Stimulated activated naive B cell treated with anti-CD40 and anti-IgM and Interleukin-4, amounts not matched to agents 10 μg/mL and 1 μg/mL and 100 μg/mL, for 72 hours (primary cell): ENCODE results near the gene MEFV.
A peak's percentile ranks its signal among the peaks of the same experiment; 100 is the strongest.
"Not testable (repeated sequence)": the region's sequence is repeated elsewhere in the genome, so short reads cannot be mapped to it uniquely, and the experiment has no call there.

ENCODE experiments used
- ATAC-seq, 2 donors: fragments of 150-1000 bp; cut with Tn5 transposase; replicated peaks; 2 replicates each; pipeline ENCODE4 v1.10.0; 2021; ENCODE audit warnings: moderate library complexity in 1 of 2
- DNase-seq: peaks from one replicate; pipeline ENCODE4 v3.0.0; 2021
- H3K27ac Mint-ChIP-seq: one replicate; pipeline ENCODE4 v1.8.0; 2022; ENCODE audit warnings: mild to moderate bottlenecking, mixed read lengths
- H3K27me3 Mint-ChIP-seq, 2 donors: one replicate each; pipeline ENCODE4 v1.8.0; 2022; ENCODE audit warnings: mixed read lengths in 2 of 2
- H3K36me3 Mint-ChIP-seq, 2 donors: one replicate each; pipeline ENCODE4 v1.8.0; 2022; ENCODE audit warnings: mixed read lengths in 2 of 2, mild to moderate bottlenecking in 1 of 2
- H3K4me1 Mint-ChIP-seq, 2 donors: one replicate each; pipeline ENCODE4 v1.8.0; 2022; ENCODE audit warnings: mixed read lengths in 2 of 2, mild to moderate bottlenecking in 1 of 2
- H3K4me3 Mint-ChIP-seq, 2 donors: one replicate each; pipeline ENCODE4 v1.8.0; 2022; ENCODE audit warnings: mild to moderate bottlenecking in 2 of 2, mixed read lengths in 2 of 2, moderate library complexity in 1 of 2
- H3K9me3 Mint-ChIP-seq, 2 donors: one replicate each; pipeline ENCODE4 v1.8.0; 2022; ENCODE audit warnings: mixed read lengths in 2 of 2, mild to moderate bottlenecking in 1 of 2

The MEFV gene

DNA sequence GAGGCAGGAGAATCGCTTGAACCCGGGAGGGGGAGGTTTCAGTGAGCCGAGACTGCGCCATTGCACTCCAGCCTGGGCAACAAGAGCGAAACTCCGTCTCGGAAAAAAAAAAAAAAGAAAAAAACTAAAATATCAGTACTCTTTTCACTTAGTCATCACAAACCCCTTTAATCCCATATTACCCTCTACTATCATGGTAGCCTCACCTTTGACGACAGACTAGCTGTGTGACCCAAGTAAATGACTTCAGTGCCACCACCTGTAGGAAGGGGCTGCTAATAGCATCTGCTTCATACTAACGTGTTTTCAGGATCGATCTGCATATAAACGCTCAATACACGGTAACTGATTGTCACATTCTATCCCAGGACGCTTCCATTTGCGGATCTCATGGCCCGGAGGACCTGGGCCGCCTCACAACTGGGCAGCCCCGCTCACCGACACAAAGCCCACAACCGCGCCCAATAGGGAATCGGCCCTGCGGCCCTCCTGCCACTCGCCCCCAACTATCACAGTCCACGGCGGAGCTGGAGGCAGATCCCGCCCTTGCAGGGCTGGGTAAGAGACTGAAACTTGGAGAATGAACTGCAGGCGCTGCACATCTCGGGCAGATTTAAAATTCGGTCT, 25.8 kb upstream of the MEFV start:
- DNase-seq (no peak), ATAC-seq (peak; percentile 52 to 54)
- H3K27me3 Mint-ChIP-seq, result no peaks in the 10 kb centered on the region
- H3K4me3 Mint-ChIP-seq, result peak overlapping the region; percentile 95 to 98
- peak overlapping the region; percentile 99 for H3K27ac Mint-ChIP-seq
- no peaks in the 10 kb centered on the region for H3K9me3 Mint-ChIP-seq
- peaks cover 29 to 36% of the 10 kb centered on the region in 2 donors for H3K36me3 Mint-ChIP-seq
- H3K4me1 Mint-ChIP-seq, result peaks cover 10 to 39% of the 10 kb centered on the region in 2 donors

DNA sequence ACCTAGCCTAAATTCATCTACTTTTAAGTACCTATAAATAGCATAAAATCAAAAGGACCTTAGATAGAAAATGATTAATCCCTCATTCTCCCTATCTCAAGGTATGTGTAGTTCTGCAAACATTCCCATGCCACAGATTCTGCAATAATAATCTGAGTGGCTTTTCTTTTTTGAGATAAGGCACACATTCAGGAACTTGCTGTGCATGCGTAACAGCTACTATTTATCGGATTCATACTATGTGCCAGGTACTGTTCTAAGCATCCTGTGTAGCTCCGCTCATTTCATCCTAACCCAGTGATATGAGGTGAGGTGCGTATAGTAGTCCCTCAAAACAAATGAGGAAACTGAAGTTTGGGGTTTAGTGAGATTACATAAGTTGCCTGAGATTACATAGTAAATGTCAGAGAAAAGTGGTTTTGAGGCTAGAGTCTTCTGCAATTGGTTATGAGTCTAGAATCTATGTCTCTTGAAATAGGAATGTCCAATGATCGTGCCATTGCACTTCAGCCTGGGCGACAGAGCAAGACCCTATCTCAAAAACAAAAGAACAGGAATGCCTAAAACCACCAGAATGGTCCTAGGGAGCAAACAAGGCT, 24.9 kb upstream of the MEFV start:
- H3K36me3 Mint-ChIP-seq, result peaks cover 22 to 30% of the 10 kb centered on the region in 2 donors
- no peak overlapping the region for H3K27ac Mint-ChIP-seq
- peak overlapping the region; percentile 95 to 98 for H3K4me3 Mint-ChIP-seq
- DNase-seq, result no peak
- H3K9me3 Mint-ChIP-seq, result no peaks in the 10 kb centered on the region
- H3K4me1 Mint-ChIP-seq, result peaks cover 10 to 34% of the 10 kb centered on the region in 2 donors
- no peaks in the 10 kb centered on the region for H3K27me3 Mint-ChIP-seq
- no peak for ATAC-seq

DNA sequence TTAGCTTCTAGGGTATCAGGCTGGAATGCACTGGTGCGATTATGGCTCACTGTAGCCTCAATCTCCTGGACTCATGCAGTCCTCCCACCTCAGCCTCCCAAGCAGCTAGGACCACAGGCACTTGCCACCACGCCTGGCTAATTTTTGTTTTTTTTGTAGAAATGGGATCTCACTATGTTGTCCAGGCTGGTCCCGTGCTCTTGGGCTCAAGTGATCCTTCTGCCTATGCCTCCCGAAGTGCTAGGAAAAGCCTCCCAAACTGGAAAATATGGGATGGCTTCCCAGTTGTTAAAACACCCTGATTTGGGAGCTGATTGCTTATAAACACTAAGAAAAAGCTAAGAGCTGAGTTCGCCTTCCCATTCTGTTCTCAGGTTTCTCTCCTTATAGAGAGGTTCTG, 20.2 kb upstream of the MEFV start:
- Mint-ChIP-seq H3K9me3 (no peaks in the 10 kb centered on the region), H3K4me3 (no peak overlapping the region), H3K4me1 (no peaks in the 10 kb centered on the region), H3K36me3 (no peaks in the 10 kb centered on the region), H3K27me3 (no peaks in the 10 kb centered on the region), H3K27ac (no peak overlapping the region)
- ATAC-seq (no peak), DNase-seq (no peak)

DNA sequence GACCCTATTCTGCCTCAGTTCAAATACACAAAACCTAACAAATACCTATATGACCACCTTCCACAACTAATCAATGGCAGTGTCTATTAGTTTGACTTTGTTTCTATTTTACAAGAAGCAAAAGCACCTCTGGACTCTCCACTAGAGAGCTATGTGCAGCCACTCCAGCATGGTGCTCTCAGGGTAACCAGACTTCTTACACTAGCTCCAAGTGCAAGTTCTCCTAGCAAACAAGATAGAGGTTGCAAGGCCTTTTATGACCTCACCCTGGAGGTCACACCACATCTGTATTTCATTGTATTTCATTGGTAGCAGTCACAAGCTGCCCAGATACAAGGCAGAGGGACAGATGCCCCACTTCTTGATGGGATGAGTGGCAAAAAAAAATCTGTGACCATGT, 18.5 kb upstream of the MEFV start:
- Mint-ChIP-seq H3K27ac (no peak overlapping the region), H3K27me3 (no peaks in the 10 kb centered on the region), H3K4me3 (no peak overlapping the region), H3K4me1 (no peaks in the 10 kb centered on the region), H3K9me3 (no peaks in the 10 kb centered on the region), H3K36me3 (peaks cover 0 to 2% of the 10 kb centered on the region in 2 donors)
- ATAC-seq, result no peak
- DNase-seq, result no peak

DNA sequence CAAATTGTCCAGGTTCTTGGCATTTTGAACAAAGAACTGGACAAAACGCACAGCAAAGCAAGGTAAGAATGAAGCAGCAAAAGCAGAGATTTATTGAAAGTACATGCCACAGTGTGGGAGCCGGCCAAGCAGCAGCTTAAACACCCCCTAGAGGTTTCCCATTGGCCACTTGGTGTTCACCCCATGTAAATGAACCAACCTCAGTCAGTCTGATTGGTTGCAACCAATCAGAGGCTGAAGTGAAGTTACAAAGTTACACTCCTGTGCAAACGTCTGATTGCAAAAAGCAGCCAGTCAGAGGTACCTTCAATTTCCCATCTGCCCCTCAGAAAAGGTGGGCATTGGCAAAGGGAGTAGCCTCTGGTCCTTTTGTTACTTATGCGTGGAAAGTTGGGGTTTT, 18.1 kb upstream of the MEFV start:
- DNase-seq, result no peak
- ATAC-seq, result no peak
- no peaks in the 10 kb centered on the region for H3K9me3 Mint-ChIP-seq
- no peaks in the 10 kb centered on the region for H3K27me3 Mint-ChIP-seq
- no peak overlapping the region for H3K4me3 Mint-ChIP-seq
- peaks cover 0 to 3% of the 10 kb centered on the region in 2 donors for H3K36me3 Mint-ChIP-seq
- no peak overlapping the region for H3K27ac Mint-ChIP-seq
- H3K4me1 Mint-ChIP-seq, result no peaks in the 10 kb centered on the region

DNA sequence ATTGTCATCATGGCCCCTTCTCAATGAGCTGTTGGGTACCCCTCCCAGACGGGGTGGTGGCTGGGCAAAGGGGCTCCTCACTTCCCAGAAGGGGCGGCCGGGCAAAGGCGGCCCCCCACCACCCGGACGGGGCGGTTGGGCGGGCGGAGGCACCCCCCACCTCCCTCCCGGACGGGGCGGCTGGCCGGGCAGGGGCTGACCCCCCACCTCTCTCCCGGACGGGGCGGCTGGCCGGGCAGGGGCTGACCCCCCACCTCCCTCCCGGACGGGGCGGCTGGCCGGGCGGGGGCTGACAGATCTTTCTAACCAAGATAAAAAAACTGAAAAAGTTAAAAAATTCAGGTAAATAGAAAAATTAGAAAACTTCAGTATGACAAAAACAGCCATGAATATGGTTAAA, 14.8 kb upstream of the MEFV start:
- not testable (repeated sequence) for H3K27me3 Mint-ChIP-seq

DNA sequence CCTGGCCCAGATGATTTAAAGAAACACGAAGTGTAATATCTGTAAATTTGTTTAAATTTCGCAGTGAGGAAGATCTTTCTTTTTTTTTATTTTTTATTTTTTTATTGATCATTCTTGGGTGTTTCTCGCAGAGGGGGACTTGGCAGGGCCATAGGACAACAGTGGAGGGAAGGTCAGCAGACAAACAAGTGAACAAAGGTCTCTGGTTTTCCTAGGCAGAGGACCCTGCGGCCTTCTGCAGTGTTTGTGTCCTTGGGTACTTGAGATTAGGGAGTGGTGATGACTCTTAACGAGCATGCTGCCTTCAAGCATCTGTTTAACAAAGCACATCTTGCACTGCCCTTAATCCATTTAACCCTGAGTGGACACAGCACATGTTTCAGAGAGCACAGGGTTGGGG, 14.3 kb upstream of the MEFV start:
- ATAC-seq, H3K4me3 Mint-ChIP-seq, H3K27ac Mint-ChIP-seq, H3K27me3 Mint-ChIP-seq, H3K9me3 Mint-ChIP-seq, DNase-seq, H3K4me1 Mint-ChIP-seq: not testable (repeated sequence)
- peaks cover 20 to 26% of the 10 kb centered on the region in 2 donors for H3K36me3 Mint-ChIP-seq

More for the DNA sequence above, 14.8 kb upstream of the MEFV start:
- not testable (repeated sequence) for H3K27ac Mint-ChIP-seq, DNase-seq, ATAC-seq, H3K9me3 Mint-ChIP-seq, H3K4me1 Mint-ChIP-seq, H3K4me3 Mint-ChIP-seq
- peaks cover 20 to 24% of the 10 kb centered on the region in 2 donors for H3K36me3 Mint-ChIP-seq

DNA sequence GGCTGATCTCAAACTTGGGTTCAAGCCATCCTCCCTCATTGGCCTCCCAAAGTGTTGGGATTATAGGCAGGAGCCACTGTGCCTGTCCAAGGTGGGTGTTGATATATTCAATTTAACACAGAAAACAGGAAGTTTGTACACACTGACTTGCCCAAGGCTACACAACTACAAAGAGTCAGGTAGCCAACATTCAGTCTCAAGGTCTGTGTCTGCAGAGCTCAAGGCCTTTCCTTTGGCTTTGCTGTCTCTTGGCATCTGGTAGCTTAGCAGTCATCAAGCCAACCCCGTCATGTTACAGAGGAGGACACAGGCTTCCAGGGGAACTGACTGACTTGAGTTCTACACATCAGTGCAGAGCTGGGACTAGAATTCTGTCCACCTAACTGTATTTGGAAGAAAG, 11.9 kb upstream of the MEFV start:
- ATAC-seq (no peak), DNase-seq (no peak)
- peaks cover 0 to 3% of the 10 kb centered on the region in 2 donors for H3K9me3 Mint-ChIP-seq
- H3K4me3 Mint-ChIP-seq, result no peak overlapping the region
- H3K27ac Mint-ChIP-seq, result no peak overlapping the region
- H3K36me3 Mint-ChIP-seq, result peaks cover 20 to 26% of the 10 kb centered on the region in 2 donors
- peaks cover 6 to 23% of the 10 kb centered on the region in 2 donors for H3K4me1 Mint-ChIP-seq
- no peaks in the 10 kb centered on the region for H3K27me3 Mint-ChIP-seq

DNA sequence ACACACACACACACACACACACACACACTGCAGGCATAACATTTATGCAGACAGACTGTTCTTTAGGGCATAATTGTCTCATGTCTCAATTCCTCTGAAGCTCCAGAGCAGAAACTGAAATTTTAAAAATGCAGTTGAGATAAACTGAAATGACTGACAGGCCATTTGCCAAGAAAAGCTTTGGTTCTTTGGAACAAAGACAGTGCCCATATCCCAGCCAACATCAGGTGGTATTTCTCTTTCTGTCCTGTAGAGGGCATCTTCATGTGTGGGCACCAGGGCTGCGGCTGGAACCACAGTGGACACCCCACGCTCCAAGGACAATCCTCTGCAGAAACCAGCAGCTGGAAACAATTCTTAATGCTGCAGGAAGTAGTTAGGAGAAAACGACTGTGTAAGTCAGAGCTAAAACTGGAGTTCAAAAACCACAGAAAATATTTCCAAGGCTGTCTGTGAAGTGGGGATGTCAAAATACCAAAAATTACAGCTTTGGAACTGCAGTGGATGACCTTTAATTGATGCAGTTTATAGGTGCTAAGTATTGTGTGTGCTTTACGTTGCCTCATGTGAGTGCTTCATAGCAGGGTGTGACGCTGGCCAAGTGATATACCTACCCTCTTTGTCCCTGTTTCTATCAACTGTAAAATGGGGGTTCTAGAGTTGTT, 10.6 kb upstream of the MEFV start:
- peaks cover 12 to 31% of the 10 kb centered on the region in 2 donors for H3K4me1 Mint-ChIP-seq
- ATAC-seq, result no peak
- H3K4me3 Mint-ChIP-seq, result no peak overlapping the region
- DNase-seq, result no peak
- no peak overlapping the region for H3K27ac Mint-ChIP-seq
- peaks cover 20 to 28% of the 10 kb centered on the region in 2 donors for H3K36me3 Mint-ChIP-seq
- H3K27me3 Mint-ChIP-seq, result no peaks in the 10 kb centered on the region
- H3K9me3 Mint-ChIP-seq, result peaks cover 0 to 3% of the 10 kb centered on the region in 2 donors

DNA sequence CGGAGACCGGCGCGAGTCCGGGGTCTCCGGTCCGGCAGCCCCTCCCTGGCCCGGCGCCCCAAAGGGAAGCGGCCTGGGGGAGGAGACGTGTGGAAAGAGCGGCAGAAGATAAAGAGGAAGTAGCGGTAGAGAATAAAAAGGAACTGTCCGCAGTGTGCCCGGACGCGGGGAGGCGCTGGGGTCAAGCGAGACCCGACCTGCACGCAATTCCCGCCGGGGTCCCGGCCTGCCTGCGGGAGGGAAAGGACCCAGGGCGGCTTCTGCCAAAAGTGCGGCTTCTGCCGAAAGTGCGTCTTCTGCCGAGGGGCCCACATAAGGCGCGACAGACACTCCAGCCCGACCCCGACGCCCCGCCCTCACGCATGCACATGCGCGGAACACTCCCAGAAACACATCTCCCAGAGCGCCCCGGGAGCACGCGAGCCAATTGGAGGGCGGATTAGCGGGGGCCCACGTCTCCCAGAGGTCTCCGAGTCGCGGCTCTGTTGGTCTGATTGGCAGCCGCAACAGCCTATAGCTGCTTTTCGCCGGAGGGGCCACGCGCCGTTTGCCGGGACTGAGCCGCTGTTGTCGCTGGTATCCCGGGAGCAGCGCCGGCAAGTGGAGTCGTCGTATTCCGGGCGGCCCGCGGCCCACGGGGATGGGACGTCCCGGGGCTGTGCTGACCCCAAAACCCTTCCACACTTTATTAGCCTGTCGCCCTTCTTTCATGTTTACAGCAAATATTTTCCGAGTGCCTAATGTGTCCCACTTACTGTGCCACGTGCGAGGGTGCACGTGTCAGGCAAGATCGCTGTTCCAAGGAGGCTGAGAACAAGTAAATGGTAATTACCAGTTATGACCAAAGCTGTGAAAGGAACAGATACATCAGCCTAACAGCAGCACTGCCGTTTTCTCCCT, 8.0 kb upstream of the MEFV start:
- Mint-ChIP-seq H3K4me1 (peaks cover 12 to 31% of the 10 kb centered on the region in 2 donors), H3K36me3 (peaks cover 20 to 25% of the 10 kb centered on the region in 2 donors), H3K27me3 (no peaks in the 10 kb centered on the region), H3K27ac (peak overlapping the region; percentile 98), H3K4me3 (peak overlapping the region; percentile 92 to 94), H3K9me3 (peaks cover 0 to 3% of the 10 kb centered on the region in 2 donors)
- ATAC-seq (peak; percentile 87 to 89), DNase-seq (peak; percentile 97)

DNA sequence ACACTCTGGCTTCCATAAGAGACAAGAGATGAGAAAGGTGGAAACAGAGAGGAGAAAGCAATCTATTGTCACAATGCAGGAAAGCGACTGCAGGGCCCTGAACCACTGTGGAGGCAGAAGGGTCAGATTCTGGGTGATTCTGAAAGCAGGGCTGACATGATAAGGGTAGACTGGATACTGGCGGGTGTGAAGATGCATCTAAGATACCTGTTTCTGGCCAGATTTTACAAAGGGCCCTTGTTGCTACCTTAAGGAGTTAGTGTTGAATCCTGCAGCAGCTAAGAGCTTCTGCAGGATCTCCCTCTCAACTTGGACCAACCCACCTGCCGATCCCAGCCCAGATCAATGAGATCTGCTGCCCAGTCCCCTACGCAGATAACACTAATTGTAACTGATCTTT, 6.1 kb upstream of the MEFV start:
- DNase-seq, result no peak
- Mint-ChIP-seq H3K4me3 (peak overlapping the region; percentile 70 to 94), H3K9me3 (no peaks in the 10 kb centered on the region), H3K27ac (peak overlapping the region; percentile 98), H3K4me1 (peaks cover 12 to 31% of the 10 kb centered on the region in 2 donors), H3K27me3 (peaks cover 4 to 7% of the 10 kb centered on the region in 2 donors), H3K36me3 (peaks cover 6 to 10% of the 10 kb centered on the region in 2 donors)
- no peak for ATAC-seq

DNA sequence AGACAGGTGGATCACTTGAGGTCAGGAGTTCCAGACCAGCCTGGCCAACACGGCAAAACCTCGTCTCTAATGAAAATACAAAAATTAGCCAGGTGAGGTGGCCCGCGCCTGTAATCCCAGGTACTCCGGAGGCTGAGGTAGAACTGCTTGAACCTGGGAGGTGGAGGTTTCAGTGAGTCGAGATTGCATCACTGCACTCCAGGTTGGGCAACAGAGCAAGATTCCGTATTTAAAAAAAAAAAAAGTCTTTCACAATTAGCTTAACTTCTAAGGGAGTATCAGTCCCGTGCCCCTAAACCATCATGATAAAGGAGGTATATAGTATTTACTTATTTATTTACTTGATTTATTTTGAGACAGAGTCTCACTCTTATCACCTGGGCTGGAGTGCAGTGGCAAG, 3.4 kb upstream of the MEFV start:
- no peaks in the 10 kb centered on the region for H3K9me3 Mint-ChIP-seq
- no peak for DNase-seq
- no peak overlapping the region for H3K27ac Mint-ChIP-seq
- H3K4me1 Mint-ChIP-seq, result peaks cover 8 to 19% of the 10 kb centered on the region in 2 donors
- no peak overlapping the region for H3K4me3 Mint-ChIP-seq
- peaks cover 0 to 2% of the 10 kb centered on the region in 2 donors for H3K36me3 Mint-ChIP-seq
- no peak for ATAC-seq
- peaks cover 10 to 27% of the 10 kb centered on the region in 2 donors for H3K27me3 Mint-ChIP-seq

DNA sequence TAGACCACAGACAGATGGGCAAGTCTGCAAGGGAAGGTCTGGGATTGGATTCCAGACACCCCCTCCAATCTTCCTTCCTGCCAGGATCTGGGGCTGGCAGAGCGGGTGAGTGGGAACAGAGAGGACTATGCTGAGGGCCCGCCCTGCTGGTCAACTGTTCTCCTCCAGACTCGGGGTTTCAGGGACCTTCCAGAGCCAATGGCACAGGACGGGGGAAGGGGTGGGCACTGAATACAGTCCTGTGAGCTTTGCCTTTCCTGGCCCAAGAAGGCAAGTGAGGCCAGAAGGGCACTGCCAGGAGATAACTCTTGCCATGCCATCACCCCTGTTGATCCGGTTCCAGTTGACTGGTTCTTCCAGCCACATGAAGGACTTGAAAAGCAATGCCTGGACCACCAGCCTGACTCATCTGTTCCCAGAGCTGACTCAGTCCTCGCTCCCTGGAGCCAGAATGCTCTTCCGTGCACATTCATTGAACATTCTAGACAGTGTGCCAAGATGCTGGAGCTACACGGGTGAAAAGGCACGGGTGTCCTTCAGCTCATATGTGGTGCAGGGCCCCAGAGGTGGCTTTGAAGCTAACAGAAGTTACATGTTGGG, 533 bp upstream of the MEFV start:
- Mint-ChIP-seq H3K27me3 (peaks cover 10 to 40% of the 10 kb centered on the region in 2 donors), H3K36me3 (no peaks in the 10 kb centered on the region), H3K27ac (no peak overlapping the region), H3K9me3 (no peaks in the 10 kb centered on the region), H3K4me3 (no peak overlapping the region), H3K4me1 (no peaks in the 10 kb centered on the region)
- DNase-seq, result no peak
- no peak for ATAC-seq

DNA sequence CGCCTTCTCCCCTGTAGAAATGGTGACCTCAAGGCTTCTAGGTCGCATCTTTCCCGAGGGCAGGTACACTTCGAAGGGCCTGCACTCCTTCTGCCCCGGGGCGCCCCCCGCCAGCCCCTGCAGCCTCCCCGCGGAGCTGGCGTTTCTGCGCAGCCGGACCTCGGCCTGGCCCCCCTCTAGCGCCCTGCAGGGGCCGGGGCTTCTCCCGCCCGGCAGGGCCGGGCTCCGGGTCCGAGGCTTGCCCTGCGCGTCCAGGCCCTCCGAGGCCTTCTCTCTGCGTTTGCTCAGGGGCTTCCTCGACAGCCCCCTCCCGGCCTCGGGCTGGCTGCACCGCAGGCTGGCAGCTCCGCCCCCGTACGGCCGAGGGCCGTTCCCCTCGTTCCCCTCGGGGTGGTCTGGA, 2.1 kb downstream of the MEFV start:
- no peak overlapping the region for H3K4me3 Mint-ChIP-seq
- no peaks in the 10 kb centered on the region for H3K4me1 Mint-ChIP-seq
- no peaks in the 10 kb centered on the region for H3K36me3 Mint-ChIP-seq
- ATAC-seq (no peak), DNase-seq (no peak)
- no peaks in the 10 kb centered on the region for H3K9me3 Mint-ChIP-seq
- H3K27ac Mint-ChIP-seq, result no peak overlapping the region
- H3K27me3 Mint-ChIP-seq, result peaks cover 18 to 51% of the 10 kb centered on the region in 2 donors
